CD4-positive, alpha-beta T cell treated with Interleukin-15 for 4 hours (primary cell): ENCODE measurements around the gene DENR.
A peak's percentile ranks its signal among the peaks of the same experiment; 100 is the strongest.
"Not testable (repeated sequence)": the region's sequence is repeated elsewhere in the genome, so short reads cannot be mapped to it uniquely, and the experiment has no call there.

Experiments
- DNase-seq: peaks from one replicate; pipeline ENCODE4 v3.0.0-alpha.2; 2020; ENCODE audit warnings: low spot score

Gene DENR

DNA sequence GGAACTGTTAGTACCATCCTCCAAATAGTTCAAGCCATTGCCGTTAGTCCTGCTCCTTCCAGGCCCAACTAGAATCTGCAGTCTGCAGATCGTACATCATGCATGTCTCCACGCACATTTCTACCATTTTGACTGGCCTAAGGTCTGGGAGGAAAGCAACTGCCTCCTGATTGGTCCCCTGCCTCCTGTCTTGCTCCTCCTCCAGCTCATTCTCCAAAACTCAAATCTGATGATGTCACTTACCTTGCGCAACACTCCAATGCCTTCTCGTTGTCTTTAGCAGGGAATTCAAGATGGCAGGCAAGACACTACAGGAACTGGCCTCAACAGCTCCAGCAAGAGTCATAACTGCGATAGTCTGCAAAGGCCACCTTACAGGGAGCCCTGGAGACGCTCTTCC lies 12.3 kb upstream of the DENR start:
- DNase-seq, result no peak

DNA sequence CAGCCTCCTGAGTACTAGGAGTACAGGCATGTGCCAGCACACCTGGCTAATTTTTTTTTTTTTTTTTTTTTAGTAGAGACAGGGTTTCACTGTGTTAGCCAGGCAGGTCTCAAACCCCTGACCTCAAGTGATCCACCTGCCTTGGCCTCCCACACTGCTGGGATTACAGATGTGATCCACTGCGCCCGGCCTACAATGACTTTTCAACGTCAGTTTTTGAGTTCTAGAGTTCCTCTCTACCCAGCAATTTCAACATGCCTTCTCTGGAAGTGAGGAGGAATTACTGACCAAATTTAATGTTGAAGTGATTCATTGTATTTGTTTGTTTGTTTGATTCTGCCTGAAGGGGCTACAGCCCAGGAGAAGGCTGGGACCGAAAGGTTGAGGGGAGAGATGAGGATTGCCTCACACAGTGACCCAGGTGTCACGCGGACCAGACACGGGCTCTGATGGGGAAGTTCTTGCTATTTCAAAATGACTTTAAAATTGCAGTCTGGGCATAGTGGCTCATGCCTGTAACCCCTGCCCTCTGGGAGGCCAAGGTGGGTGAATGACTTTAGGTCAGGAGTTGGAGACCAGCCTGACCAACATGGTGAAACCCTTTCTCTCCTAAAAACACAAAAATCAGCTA lies 8.6 kb upstream of the DENR start:
- DNase-seq, result no peak

DNA sequence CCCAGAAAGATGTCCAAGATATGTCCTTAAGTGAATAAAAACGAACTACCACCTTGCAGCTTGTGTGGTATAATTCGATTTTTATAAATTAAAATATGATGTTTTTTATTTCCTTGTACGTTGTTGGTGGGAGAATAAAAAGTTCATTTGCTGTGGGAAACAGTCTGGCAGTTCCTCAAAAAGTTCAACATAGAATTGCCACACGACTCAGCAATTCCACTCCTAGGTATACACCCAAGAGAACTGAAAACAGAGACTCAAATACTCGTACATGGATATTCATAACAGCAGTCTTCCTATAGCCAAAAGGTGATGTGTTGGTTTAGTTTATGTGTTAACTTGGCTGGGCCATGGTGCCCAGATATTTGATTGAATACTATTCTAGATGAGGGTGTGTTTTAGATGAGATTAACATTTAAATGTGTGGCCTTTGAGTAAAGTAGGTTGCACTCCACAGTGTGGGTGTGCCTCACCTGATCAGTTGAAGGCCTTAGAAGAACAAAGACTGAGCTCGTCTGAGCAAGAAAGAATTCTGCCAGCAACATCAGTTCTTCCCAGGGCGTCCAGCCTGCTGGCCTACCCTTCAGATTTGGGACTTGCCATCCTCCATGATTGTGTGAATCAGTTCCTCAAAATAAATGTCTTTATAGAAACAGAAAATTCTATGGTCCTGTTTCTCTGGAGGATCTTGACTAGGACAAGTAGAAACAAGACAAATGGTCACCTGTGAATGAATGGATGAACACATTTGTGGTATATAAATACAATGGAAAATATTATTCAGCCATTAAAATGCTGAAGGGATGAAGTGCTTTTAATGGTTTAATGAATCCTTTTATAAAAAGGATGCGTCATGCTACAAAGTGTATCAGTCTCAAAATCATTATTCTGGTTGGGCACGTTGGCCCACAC lies 5.1 kb upstream of the DENR start:
- no peak for DNase-seq

DNA sequence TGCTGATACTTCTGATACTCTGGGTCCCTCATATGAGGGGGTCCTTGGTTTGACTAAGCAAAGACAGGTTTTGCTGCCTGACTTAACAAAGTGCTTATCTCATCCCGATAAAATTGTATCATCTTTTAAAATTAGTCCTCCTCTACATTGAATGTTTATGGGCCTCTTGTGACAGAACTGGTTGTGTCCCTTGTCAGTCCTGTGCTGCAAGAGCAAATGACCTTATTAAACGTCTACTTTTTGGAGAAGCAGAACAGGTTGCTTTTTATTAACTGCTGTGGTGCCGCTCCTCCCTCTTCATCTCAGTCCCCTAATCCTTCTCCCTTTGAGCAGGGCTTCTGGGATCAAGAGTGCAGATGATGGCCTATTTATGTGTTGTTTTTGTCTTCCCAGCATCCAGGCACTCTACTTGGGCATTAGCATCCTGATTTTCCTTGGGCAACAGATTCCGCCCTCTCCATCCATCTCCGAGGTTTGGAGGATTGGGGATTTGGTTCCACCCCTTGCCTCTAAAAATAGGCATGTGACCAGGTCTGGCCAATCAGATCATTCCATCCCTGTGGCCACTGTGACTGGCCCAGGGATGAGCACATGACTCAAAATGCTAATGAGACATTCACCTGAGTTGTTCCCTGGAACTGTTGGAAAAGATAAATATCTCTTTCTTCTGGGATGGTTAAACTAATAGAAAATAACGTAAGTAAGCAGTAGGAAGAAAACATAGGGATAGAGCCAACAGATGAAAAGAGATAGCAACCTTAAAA lies 2.9 kb upstream of the DENR start:
- DNase-seq, result no peak

DNA sequence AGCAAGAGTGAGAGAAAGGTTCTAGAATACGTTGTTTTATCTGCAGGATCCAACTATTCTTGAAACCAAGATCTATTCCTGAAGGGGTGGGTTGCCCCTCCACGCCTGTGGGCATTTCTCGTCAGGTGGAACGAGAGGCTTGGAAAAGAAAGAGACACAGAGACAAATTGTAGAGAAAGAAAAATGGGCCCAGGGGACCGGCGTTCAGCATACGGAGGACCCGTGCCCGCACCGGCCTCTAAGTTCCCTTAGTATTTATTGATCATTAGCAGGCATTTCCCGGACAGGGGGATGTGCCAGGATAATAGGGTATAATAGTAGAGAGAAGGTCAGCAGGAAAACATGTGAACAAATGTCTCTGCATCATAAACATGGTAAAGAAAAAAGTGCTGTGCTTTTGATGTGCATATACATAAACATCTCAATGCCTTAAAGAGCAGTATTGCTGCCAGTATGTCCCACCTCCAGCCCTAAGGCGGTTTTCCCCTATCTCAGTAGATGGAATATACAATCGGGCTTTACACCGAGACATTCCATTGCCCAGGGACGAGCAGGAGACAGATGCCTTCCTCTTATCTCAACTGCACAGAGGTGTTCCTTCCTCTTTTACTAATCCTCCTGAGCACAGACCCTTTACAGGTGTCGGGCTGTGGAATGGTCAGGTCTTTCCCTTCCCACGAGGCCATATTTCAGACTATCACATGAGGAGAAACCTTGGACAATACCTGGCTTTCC lies 1.7 kb upstream of the DENR start:
- not testable (repeated sequence) for DNase-seq

DNA sequence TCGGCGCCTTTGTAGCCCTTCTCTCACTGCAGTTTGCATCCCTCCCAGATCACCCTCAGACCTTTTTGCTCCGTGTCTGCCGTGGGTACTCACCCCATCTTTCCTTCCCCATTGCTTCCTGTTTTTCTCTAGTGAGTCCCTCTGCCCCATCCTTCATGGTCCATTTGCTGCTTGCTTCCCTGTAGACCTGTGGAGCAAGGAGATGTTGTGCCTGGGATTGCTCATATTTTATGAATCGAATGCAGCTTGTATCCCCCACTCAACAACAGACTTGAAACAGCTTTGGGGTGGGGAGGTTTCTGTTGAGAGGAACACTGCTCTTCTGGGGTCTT lies 661 bp downstream of the DENR start:
- DNase-seq, result no peak

DNA sequence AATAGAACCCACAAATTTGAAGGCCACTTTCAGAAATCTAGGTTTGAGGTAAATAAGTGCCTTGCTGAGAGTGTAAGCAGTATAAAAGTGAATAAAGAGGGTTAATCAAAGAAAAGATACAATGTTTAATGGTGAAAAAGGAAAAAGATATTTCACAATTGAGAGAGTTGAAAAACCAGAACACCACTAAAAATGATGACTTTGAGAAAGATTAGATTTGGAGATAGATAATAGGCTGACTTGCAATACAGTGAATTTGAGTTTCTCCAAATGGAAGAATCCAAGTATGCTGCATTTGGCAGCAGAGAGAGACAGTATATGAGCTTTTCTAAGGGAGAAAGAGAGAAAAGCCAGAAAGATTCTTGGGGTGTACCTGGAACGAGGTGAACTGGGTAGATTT lies 2.2 kb downstream of the DENR start:
- no peak for DNase-seq

DNA sequence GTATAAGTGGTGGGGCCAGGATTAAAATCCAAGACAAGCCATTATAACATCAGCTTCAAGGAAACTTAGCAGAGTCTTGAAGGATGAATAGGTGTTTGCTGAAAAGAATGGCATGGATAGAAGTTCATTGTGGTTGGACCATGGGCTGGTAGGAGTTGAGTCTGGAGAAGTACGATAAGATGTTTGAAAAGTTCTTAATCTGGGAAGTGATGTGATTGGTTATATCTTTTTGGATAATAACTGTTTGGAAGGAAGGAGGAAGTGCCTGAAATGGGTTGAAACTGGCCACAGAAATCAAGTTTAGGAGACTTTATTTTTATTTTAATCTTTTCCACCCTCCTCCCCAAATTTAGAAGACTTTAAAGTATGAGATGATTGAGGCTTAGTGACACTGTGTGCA lies 4.9 kb downstream of the DENR start:
- no peak for DNase-seq

DNA sequence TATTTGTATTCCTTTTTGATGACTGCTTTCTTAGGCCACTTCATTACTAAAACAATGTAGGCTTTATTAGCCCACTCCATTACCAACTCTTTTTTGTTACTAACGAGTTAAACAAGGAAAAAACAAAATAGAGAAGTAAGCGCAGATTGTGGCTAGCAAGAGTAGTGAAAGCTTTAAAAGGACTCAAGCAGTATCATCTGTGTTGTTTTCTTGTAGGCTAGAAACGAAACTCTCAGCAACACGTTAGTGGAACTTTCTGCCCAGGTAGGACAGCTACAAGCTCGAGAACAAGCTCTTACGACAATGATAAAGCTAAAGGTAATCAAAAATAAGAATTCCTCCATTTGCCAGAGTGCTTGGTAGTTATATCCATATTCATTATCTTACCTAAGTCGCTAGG lies 32.9 kb downstream of the DENR start:
- DNase-seq, result no peak

DNA sequence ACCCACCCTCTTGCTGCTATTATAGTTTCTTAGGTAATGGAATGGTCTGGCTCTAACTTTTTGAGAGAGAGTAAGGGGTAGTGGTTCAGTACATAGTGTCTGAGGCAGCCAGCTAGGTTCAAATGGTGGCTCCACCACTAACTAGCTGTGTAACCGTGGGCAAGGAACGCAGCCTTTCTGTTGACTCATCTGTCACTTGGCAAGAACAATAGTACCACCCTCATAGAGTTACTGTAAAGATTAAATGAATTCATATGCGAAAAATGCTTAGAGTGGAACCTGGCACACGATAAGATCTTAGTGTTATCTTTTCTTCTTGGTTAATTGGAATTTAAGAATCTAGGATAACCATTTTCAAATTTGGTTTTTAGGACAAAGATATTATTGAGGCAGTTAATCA lies 35.8 kb downstream of the DENR start:
- no peak for DNase-seq

DNA sequence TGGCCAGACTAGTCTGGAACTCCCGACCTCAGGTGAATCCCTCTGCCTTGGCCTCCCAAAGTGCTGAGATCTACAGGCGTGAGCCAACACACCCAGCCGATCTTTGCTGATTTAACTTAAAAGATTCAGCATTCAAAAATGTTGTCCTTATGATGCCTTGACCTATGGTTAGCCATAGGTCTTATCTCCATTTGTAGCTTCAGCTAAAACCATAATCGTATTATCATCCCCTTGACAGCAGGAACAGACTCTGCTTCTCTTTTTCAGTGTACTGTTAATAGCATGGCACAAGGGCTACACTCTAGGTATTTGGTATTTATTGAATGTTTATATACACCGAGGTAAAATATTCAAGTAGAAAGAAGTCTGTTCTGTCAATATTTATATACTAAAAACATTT lies 37.0 kb downstream of the DENR start:
- no peak for DNase-seq

DNA sequence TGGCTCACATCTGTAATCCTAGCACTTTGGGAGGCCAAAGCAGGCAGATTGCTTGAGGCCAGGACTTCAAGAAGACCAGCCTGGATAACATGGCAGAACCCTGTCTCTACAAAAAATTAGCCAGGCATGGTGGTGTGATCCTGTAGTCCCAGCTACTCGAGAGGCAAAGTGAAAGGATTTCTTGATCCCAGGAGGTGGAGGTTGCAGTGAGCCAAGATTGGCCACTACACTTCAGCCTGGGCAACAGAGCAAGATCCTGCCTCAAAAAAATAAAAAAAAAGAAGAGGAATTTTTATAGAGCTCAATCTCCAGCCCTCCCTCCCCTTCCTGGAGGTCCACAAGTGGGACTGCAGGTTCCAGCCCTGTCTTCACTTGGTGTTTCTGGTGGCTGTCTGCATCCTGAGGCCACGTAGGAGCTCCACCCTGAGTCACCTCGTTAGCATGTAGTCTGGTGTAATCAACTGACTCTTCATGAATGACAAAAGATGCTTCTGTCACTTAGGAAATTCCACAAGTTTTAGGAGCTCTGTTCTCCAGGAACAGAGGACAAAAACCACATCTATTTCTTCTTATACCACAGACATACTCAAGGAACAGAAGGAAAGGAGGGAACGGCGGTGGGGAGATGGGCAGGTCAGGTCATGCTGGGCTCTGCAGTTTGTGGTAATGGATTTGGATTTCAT lies 37.9 kb downstream of the DENR start:
- DNase-seq, result no peak

DNA sequence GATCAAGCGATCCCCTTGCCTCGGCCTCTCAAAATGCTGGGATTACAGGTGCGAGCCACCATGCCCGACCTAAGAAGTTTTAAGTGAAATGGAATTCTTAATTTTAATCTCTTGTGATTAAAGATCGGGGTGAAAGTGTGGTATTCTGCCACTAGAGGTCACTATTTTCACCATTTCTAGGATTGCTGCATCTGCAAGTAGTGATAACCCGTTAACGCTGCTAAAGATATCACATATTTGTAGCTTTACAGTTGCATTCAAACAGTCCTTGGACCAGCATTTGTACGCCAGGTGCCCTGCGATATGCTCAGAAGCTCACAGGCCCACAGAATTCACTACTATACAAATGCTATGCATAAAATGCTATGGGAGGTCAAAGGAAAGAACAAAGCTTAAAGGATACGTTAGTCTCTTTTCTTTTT lies 41.1 kb downstream of the DENR start:
- peak; percentile 61 for DNase-seq

DNA sequence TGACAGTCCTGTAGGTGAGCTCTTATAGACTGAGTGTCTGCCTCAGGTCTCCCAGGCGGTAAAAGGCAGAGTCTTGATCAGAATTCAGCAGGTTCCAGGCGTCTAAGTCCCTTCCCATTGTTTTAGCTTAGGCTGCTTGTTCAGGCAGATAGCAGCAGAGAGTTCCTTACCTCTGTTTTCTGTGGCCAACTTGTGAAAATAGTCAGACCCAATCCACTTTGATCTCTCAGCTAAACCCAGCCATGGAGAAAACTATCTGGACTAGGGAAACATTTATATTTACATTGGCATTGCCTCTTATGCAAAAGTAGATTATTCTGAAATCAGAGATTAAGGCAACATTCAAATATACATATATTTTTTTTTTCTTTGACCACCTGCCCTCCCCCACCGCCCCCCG lies 43.2 kb downstream of the DENR start:
- no peak for DNase-seq

DNA sequence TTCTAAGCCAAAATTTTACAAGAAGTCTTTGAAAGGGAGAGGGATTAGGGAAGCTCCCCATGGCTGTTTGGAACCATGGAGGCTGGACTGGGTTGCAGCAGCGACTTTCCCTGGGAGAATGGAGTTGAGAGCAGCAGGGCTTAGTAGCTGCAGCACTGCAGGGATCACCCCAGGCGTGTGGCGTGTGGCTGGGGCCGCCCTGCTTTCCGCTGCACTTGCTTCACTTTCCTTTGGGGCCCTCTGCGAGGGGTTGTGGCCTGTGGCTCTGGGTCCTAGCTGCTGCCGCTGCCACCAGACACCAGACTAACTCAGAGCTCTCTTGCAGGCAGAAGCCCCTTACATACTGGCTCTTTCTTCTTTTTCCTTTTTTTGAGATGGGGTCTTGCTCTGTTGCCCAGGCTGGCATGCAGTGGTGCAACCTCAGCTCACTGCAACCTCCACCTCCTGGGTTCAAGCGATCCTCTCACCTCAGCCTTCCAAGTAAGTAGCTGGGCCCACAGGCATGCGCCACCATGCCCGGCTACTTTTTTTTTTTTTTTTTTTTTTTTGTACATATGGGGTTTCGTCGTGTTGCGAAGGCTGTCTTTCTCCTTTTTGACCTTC lies 47.1 kb downstream of the DENR start:
- no peak for DNase-seq

DNA sequence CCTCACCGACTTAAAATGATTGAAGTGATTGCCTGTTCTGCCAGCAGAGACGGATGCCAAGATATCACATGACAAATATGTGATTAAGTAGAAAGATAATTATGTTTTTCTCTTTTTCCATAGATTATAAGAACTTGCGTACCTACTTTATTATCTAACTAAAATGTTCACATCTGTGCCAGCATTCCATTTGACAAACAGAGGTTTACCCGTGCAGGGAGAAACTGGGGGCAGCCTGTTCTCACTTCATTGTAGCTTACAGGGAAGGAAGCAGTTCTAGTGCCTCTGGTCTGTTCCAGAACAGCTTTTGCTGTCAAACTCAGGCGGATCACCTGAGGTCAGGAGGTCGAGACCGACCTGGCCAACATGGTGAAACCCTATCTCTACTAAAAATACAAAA lies 51.3 kb downstream of the DENR start:
- DNase-seq, result no peak

DNA sequence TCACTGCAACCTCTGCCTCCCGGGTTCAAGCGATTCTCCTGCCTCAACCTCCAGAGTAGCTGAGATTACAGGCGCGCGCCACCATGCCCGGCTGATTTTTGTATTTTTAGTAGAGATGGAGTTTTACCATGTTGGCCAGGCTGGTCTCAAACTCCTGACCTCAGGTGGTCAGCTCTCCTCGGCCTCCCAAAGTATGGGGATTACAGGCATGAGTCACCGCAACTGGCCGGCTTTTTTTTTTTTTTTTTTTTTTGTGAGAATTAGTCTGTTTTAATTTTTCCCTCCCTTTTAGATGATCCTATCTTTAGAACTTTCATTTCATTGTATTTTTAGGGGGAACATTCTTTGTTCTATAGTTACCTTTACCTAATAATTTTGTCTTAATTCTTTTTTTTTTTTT lies 52.3 kb downstream of the DENR start:
- DNase-seq, result not testable (repeated sequence)

DNA sequence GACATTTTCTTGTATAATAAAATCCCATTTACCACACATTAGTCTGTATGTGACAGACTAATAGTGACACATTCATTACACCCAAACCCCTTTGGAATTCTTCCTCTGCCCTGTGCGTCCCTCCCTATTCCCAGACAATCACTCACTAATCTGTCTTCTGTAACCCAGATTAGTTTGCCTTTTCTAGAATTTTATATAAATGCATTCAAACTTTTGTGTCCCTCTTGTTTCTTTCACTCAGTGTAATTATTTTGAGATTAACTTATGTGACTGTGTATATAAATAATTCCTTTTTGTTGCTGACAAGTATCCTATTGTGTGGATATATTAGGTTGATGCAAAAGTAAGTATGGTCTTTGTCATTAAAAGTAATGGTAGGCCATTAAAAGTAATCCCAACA lies 55.0 kb downstream of the DENR start:
- no peak for DNase-seq

DNA sequence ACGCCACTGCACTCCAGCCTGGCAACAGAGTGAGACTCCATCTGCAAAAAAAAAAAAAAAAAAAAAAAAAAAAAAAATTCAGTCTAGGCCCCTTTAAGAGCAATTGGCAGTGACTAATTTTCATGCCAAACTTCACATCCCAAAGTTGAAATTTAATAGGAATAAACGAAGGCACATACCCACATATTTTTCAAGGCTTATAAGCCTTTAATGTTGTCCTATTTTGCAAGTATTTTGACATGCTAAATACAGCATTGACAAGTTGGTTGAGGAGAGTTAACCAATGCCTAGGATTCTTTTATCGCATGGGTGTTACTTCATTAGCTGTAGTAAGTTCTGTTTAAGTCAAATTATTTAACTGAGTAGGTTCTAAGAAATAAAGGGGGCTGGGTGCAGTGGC lies 59.2 kb downstream of the DENR start:
- no peak for DNase-seq

DNA sequence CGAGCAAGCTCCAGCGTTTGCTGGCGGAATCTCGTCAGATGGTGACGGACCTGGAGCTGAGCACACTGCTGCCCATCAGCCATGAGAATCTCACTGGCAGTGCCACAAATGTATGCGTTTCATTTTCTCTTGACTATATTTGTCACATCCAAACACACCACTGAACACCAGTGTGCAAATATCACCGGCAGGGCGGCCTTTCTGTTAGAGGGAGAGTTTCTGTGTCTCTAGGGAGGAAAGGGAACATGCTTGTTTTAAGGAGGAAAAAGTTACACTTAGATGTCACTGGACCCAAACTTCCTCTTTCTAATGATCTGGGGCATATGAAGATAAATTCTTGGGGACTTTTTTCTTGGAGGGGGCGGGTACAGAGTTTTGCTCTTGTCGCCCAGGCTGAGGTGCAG lies 60.7 kb downstream of the DENR start:
- no peak for DNase-seq

DNA sequence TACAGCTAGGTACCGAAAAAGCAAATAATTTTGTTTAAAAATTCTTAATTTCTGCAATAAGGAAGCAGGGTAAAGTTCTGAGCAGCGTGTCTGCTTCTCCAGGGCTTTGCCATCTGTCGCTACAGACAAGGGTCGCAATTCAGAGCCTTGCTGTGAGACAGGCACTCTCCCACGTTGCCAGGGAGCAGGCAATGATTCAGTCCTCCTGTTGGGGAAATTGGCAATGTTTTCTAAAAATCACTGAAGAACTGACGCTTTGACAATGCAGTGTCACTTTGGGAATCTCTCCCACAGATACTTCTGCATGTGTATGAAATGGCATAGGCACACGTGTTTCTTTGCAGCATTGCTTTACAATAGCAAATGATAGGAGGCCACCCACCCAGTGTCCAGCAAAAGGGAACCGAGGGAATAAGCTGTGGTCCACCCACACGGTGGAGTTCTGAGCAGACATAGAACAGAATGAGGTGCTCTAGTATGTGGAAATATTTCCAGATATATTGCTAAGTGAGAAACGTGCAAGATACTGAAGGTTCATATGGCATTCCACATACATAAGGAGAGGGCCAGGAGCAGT lies 66.7 kb downstream of the DENR start:
- DNase-seq, result no peak
